ENCODE measurements around the gene ZBTB40.

DNA sequence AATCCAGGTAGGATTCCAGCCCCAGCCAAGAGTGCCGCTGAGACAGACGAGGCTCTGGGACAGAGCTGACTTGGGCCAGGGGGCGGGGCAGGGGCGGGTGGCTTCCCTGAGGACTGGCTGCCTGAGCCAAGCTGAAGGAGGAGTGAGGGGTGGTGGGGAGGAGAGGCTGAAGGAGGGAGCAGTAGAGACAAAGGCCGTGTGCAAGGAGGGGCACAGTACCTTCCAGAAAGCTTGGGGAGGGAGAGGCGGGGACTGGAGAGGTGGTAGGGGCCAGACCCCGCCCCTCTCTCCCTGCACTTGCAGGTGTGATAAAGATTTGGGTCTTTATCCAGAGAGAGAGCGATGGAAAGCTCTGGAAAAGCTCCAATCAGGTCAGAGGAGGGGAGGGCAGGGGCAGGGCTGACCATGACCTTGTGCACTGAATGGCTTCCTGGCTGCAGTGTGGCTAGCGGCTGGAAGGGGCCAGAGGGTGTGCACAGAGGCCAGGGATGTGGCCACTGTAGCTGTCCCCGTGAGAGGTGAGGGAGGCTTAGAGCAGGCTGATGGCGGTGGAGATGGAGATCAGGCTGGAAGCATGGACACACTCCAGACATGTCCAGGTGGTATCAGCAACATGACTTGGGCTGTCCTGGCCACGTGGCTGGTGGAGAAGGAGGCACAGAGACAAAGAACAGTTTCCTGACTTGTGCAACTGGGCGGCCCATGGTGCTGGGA, 104.9 kb downstream of the ZBTB40 start:
- TF ChIP-seq, protein P1, sequence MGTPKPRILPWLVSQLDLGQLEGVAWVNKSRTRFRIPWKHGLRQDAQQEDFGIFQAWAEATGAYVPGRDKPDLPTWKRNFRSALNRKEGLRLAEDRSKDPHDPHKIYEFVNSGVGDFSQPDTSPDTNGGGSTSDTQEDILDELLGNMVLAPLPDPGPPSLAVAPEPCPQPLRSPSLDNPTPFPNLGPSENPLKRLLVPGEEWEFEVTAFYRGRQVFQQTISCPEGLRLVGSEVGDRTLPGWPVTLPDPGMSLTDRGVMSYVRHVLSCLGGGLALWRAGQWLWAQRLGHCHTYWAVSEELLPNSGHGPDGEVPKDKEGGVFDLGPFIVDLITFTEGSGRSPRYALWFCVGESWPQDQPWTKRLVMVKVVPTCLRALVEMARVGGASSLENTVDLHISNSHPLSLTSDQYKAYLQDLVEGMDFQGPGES (IDR thresholded peaks at IDR 0.05; ENCODE audit: low read depth, low read length): no peak
- TF ChIP-seq, protein P2, sequence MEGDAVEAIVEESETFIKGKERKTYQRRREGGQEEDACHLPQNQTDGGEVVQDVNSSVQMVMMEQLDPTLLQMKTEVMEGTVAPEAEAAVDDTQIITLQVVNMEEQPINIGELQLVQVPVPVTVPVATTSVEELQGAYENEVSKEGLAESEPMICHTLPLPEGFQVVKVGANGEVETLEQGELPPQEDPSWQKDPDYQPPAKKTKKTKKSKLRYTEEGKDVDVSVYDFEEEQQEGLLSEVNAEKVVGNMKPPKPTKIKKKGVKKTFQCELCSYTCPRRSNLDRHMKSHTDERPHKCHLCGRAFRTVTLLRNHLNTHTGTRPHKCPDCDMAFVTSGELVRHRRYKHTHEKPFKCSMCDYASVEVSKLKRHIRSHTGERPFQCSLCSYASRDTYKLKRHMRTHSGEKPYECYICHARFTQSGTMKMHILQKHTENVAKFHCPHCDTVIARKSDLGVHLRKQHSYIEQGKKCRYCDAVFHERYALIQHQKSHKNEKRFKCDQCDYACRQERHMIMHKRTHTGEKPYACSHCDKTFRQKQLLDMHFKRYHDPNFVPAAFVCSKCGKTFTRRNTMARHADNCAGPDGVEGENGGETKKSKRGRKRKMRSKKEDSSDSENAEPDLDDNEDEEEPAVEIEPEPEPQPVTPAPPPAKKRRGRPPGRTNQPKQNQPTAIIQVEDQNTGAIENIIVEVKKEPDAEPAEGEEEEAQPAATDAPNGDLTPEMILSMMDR (IDR thresholded peaks at IDR 0.05): no peak
- TF ChIP-seq, protein P3, sequence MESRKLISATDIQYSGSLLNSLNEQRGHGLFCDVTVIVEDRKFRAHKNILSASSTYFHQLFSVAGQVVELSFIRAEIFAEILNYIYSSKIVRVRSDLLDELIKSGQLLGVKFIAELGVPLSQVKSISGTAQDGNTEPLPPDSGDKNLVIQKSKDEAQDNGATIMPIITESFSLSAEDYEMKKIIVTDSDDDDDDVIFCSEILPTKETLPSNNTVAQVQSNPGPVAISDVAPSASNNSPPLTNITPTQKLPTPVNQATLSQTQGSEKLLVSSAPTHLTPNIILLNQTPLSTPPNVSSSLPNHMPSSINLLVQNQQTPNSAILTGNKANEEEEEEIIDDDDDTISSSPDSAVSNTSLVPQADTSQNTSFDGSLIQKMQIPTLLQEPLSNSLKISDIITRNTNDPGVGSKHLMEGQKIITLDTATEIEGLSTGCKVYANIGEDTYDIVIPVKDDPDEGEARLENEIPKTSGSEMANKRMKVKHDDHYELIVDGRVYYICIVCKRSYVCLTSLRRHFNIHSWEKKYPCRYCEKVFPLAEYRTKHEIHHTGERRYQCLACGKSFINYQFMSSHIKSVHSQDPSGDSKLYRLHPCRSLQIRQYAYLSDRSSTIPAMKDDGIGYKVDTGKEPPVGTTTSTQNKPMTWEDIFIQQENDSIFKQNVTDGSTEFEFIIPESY (IDR thresholded peaks at IDR 0.05; ENCODE audit: borderline replicate concordance, low read depth): no peak
- TF ChIP-seq TAF1 (IDR thresholded peaks at IDR 0.05; ENCODE audit: borderline replicate concordance, low read depth, low read length) (no peak), FOXM1 (IDR thresholded peaks at IDR 0.05; ENCODE audit: low read depth) (no peak), CHD2 (IDR thresholded peaks at IDR 0.05; ENCODE audit: low read length, partially characterized antibody) (no peak), EP300 (IDR thresholded peaks at IDR 0.05; ENCODE audit: borderline replicate concordance in 1 of 2, low read depth in 1 of 2, low read length in 1 of 2) (no peak), JUND (IDR thresholded peaks at IDR 0.05) (no peak), POLR2AphosphoS5 (IDR thresholded peaks at IDR 0.05; ENCODE audit: low read depth, low read length) (no peak), EZH2phosphoT487 (IDR thresholded peaks at IDR 0.05; ENCODE audit: borderline replicate concordance, low read depth) (no peak)
- TF ChIP-seq, protein P4, sequence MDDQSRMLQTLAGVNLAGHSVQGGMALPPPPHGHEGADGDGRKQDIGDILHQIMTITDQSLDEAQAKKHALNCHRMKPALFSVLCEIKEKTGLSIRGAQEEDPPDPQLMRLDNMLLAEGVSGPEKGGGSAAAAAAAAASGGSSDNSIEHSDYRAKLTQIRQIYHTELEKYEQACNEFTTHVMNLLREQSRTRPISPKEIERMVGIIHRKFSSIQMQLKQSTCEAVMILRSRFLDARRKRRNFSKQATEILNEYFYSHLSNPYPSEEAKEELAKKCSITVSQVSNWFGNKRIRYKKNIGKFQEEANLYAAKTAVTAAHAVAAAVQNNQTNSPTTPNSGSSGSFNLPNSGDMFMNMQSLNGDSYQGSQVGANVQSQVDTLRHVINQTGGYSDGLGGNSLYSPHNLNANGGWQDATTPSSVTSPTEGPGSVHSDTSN (IDR thresholded peaks at IDR 0.05): no peak
- TF ChIP-seq, protein P5, sequence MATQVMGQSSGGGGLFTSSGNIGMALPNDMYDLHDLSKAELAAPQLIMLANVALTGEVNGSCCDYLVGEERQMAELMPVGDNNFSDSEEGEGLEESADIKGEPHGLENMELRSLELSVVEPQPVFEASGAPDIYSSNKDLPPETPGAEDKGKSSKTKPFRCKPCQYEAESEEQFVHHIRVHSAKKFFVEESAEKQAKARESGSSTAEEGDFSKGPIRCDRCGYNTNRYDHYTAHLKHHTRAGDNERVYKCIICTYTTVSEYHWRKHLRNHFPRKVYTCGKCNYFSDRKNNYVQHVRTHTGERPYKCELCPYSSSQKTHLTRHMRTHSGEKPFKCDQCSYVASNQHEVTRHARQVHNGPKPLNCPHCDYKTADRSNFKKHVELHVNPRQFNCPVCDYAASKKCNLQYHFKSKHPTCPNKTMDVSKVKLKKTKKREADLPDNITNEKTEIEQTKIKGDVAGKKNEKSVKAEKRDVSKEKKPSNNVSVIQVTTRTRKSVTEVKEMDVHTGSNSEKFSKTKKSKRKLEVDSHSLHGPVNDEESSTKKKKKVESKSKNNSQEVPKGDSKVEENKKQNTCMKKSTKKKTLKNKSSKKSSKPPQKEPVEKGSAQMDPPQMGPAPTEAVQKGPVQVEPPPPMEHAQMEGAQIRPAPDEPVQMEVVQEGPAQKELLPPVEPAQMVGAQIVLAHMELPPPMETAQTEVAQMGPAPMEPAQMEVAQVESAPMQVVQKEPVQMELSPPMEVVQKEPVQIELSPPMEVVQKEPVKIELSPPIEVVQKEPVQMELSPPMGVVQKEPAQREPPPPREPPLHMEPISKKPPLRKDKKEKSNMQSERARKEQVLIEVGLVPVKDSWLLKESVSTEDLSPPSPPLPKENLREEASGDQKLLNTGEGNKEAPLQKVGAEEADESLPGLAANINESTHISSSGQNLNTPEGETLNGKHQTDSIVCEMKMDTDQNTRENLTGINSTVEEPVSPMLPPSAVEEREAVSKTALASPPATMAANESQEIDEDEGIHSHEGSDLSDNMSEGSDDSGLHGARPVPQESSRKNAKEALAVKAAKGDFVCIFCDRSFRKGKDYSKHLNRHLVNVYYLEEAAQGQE (IDR thresholded peaks at IDR 0.05; ENCODE audit: low read depth, low read length): no peak
- TF ChIP-seq, protein P6, sequence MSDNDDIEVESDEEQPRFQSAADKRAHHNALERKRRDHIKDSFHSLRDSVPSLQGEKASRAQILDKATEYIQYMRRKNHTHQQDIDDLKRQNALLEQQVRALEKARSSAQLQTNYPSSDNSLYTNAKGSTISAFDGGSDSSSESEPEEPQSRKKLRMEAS (IDR thresholded peaks at IDR 0.05; ENCODE audit: low read depth): no peak
